T-cell (primary cell): ENCODE data around the gene LAMC3. TPM values are rescaled to one million over a fixed set of nuclear protein-coding genes. Genes with fewer than 3 reads are reported as not detected.
A peak's percentile ranks its signal among the peaks of the same experiment; 100 is the strongest.

Experiments
- ATAC-seq, 4 experiments: fragments of 200-7000 bp in 3 of 4; fragments of 150-1000 bp in 1 of 4; cut with Tn5 transposase; replicated peaks in 1 of 4; 1 replicate in 3 of 4; 2 replicates in 1 of 4; pipeline ENCODE4 v1.10.0; 2021; ENCODE audit warnings: moderate library complexity in 3 of 4, mild to moderate bottlenecking in 2 of 4, moderate number of reproducible peaks in 1 of 4
- CTCF ChIA-PET, 2 donors: fragments of 300-600 bp; sonication (Branson Sonifier 250); formaldehyde crosslinking; loops; one replicate each; lab custom pipeline; 2022; ENCODE audit warnings: antibody characterized with exemption in 2 of 2; lab: Charles Lee
- POLR2A ChIA-PET, 2 donors: fragments of 300-600 bp; sonication (Branson Sonifier 250); formaldehyde crosslinking; loops; one replicate each; lab custom pipeline; 2022; ENCODE audit warnings: antibody characterized with exemption in 2 of 2; lab: Charles Lee
- DNase-seq, 35 experiments: peaks; one replicate each; pipeline versions ENCODE4 v3.0.0 to v3.0.0-alpha.2; 2013 to 2023
- H3K27ac ChIP-seq: one replicate; pipeline ENCODE4 v1.5.1; 2013; ENCODE audit warnings: low read length
- H3K27me3 ChIP-seq, 2 experiments: replicated peaks in 1 of 2; 1 replicate in 1 of 2; 2 replicates in 1 of 2; pipeline versions ENCODE4 v1.6.1 to v1.7.0; 2013; ENCODE audit warnings: low read length in 1 of 2, mixed read lengths in 1 of 2; ENCODE audit not compliant: control insufficient read depth in 2 of 2, insufficient read depth in 2 of 2; ENCODE audit errors: extremely low read depth in 1 of 2
- H3K36me3 ChIP-seq, 2 donors: 1 replicate in 1 of 2; 2 replicates in 1 of 2; pipeline versions ENCODE4 v1.6.1 to v1.7.0; 2013; ENCODE audit warnings: low read length in 1 of 2; ENCODE audit not compliant: control insufficient read depth in 2 of 2, insufficient read depth in 1 of 2; ENCODE audit errors: extremely low read depth in 1 of 2
- H3K4me1 ChIP-seq, 2 experiments: 1 replicate in 1 of 2; 2 replicates in 1 of 2; pipeline versions ENCODE4 v1.6.1 to v1.7.0; 2013; ENCODE audit warnings: low read length in 2 of 2, mixed read lengths in 1 of 2; ENCODE audit not compliant: insufficient read depth in 2 of 2, control insufficient read depth in 1 of 2; ENCODE audit errors: extremely low read depth in 1 of 2
- H3K4me3 ChIP-seq, 2 donors: 1 replicate in 1 of 2; 2 replicates in 1 of 2; pipeline versions ENCODE4 v1.5.1 to v1.7.0; 2013; ENCODE audit warnings: mild to moderate bottlenecking in 2 of 2, low read length in 1 of 2, moderate library complexity in 1 of 2; ENCODE audit not compliant: control insufficient read depth in 1 of 2; ENCODE audit errors: extremely low read depth in 1 of 2
- H3K9me3 ChIP-seq: 2 replicates; pipeline ENCODE4 v1.7.0; 2013
- H3K27ac Mint-ChIP-seq, 2 donors: one replicate each; pipeline ENCODE4 v1.8.0; 2020 to 2021; ENCODE audit warnings: mild to moderate bottlenecking in 2 of 2, mixed read lengths in 2 of 2
- H3K27me3 Mint-ChIP-seq, 2 donors: one replicate each; pipeline ENCODE4 v1.8.0; 2021 to 2022; ENCODE audit warnings: mixed read lengths in 2 of 2
- H3K36me3 Mint-ChIP-seq: one replicate; pipeline ENCODE4 v1.8.0; 2021; ENCODE audit warnings: mixed read lengths
- H3K4me1 Mint-ChIP-seq, 3 donors: one replicate each; pipeline ENCODE4 v1.8.0; 2020 to 2022; ENCODE audit warnings: mixed read lengths in 3 of 3, mild to moderate bottlenecking in 1 of 3
- H3K4me3 Mint-ChIP-seq, 3 donors: one replicate each; pipeline ENCODE4 v1.8.0; 2020 to 2022; ENCODE audit warnings: mild to moderate bottlenecking in 3 of 3, mixed read lengths in 3 of 3, moderate library complexity in 3 of 3
- H3K9me3 Mint-ChIP-seq, 3 donors: one replicate each; pipeline ENCODE4 v1.8.0; 2020 to 2022; ENCODE audit warnings: mixed read lengths in 3 of 3
- WGBS: methylation state at CpG from one replicate; pipeline ENCODE4 v1.1.5; 2013; ENCODE audit warnings: missing lambda C conversion rate; ENCODE audit not compliant: insufficient coverage; 5-methylcytosine and 5-hydroxymethylcytosine counted together
- total RNA-seq, 35 experiments: library from RNA in 6 of 35; stranded (reverse) in 6 of 35; fragments of 120-200 nt in 1 of 35; gene quantifications; one replicate each; pipeline versions ENCODE4 v1.2.1 to v1.2.4 and lab custom pipeline; 2013 to 2026

Gene LAMC3
- total RNA-seq, 5 donors from 2014 or later (not counting 1 experiment from before 2014, with no cell fraction given): 0.35 to 3.7 (median 1.8) TPM

- H3K4me1 ChIP-seq: peaks cover 0 to 6% of the 10 kb centered on the region in 2 experiments
- peaks cover 2 to 41% of the 10 kb centered on the region in 2 experiments for H3K27me3 ChIP-seq
- no peaks in the 10 kb centered on the region for H3K36me3 ChIP-seq
- WGBS: 84% methylated on average over 18 of the region's 19 CpGs
- H3K4me3 ChIP-seq: no peak overlapping the region
- Mint-ChIP-seq H3K36me3 (no peaks in the 10 kb centered on the region), H3K4me1 (peaks cover 4 to 6% (median 6%) of the 10 kb centered on the region in 3 donors), H3K27ac (no peak overlapping the region), H3K27me3 (peaks cover 11 to 30% of the 10 kb centered on the region in 2 donors), H3K9me3 (no peaks in the 10 kb centered on the region), H3K4me3 (no peak overlapping the region)
- ATAC-seq: no peak
- no peaks in the 10 kb centered on the region for H3K9me3 ChIP-seq
- ChIA-PET CTCF (no interaction called here), POLR2A (no interaction called here)
- DNase-seq: no peak
- H3K27ac ChIP-seq: no peak overlapping the region
Measured at GRCh38 chr9:131091352-131091992, 82.5 kb downstream of the LAMC3 start.

- H3K9me3 Mint-ChIP-seq: no peaks in the 10 kb centered on the region
- no peaks in the 10 kb centered on the region for H3K36me3 Mint-ChIP-seq
- DNase-seq (no peak), ATAC-seq (no peak)
- no peaks in the 10 kb centered on the region for H3K9me3 ChIP-seq
- CTCF ChIA-PET: no interaction called here
- H3K4me1 Mint-ChIP-seq: peaks cover 4 to 7% (median 6%) of the 10 kb centered on the region in 3 donors
- H3K27ac Mint-ChIP-seq: no peak overlapping the region
- peaks cover 0 to 12% of the 10 kb centered on the region in 2 experiments for H3K4me1 ChIP-seq
- H3K4me3 ChIP-seq: no peak overlapping the region
- no peaks in the 10 kb centered on the region for H3K36me3 ChIP-seq
- POLR2A ChIA-PET: no interaction called here
- H3K27me3 Mint-ChIP-seq: peaks cover 13 to 32% of the 10 kb centered on the region in 2 donors
- peaks cover 2 to 43% of the 10 kb centered on the region in 2 experiments for H3K27me3 ChIP-seq
- 68% methylated on average over 6 of the region's 6 CpGs for WGBS
- H3K4me3 Mint-ChIP-seq: no peak overlapping the region
- no peak overlapping the region for H3K27ac ChIP-seq
Measured at GRCh38 chr9:131092030-131092429, 83.1 kb downstream of the LAMC3 start.

GRCh38 chr9:131092548-131093440 is 83.8 kb downstream of the LAMC3 start:
- ChIA-PET CTCF (no interaction called here), POLR2A (no interaction called here)
- Mint-ChIP-seq H3K27ac (no peak overlapping the region), H3K4me3 (no peak overlapping the region), H3K9me3 (no peaks in the 10 kb centered on the region), H3K4me1 (peaks cover 9 to 13% (median 10%) of the 10 kb centered on the region in 3 donors), H3K27me3 (peaks cover 20 to 40% of the 10 kb centered on the region in 2 donors), H3K36me3 (no peaks in the 10 kb centered on the region)
- Histone ChIP-seq H3K36me3 (no peaks in the 10 kb centered on the region), H3K4me1 (peaks cover 0 to 12% of the 10 kb centered on the region in 2 experiments), H3K27ac (no peak overlapping the region), H3K4me3 (no peak overlapping the region), H3K27me3 (peaks cover 2 to 45% of the 10 kb centered on the region in 2 experiments), H3K9me3 (no peaks in the 10 kb centered on the region)
- no peak for DNase-seq
- ATAC-seq: no peak
- WGBS: 89% methylated on average over 21 of the region's 24 CpGs

DNA sequence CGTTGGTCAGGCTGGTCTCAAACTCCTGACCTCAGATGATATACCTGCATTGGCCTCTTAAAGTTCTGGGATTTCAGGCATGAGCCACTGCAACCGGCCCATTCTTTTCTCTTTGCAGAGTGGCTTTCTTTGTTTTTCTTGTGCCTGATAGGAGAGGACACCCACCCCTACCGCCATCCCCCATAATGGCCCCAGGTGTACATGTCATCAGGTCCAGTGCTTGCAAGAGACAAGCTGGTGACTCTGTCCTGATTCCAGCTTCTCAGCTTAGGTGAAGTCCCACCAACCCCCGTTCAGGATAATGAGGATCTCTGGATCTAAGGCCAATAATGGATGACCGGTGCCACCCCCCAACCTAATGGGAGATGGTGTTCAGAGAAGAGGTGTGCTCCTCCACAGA is 85.0 kb downstream of the LAMC3 start:
- Mint-ChIP-seq H3K4me1 (peaks cover 9 to 13% (median 10%) of the 10 kb centered on the region in 3 donors), H3K27ac (no peak overlapping the region), H3K36me3 (no peaks in the 10 kb centered on the region), H3K9me3 (no peaks in the 10 kb centered on the region), H3K4me3 (no peak overlapping the region), H3K27me3 (peaks cover 20 to 51% of the 10 kb centered on the region in 2 donors)
- ChIA-PET CTCF (interaction anchor here in 1 of 2 donors (0.7 kb wide), 1 partner anchor 1080 kb away, joined by 3 read pairs; no protein-coding TSS in a partner anchor), POLR2A (no interaction called here)
- ATAC-seq: no peak
- no peaks in the 10 kb centered on the region for H3K9me3 ChIP-seq
- WGBS: 100% methylated on average over 1 of the region's 5 CpGs
- peaks cover 0 to 12% of the 10 kb centered on the region in 2 experiments for H3K4me1 ChIP-seq
- no peak for DNase-seq
- no peak overlapping the region for H3K27ac ChIP-seq
- no peaks in the 10 kb centered on the region for H3K36me3 ChIP-seq
- H3K27me3 ChIP-seq: peaks cover 2 to 49% of the 10 kb centered on the region in 2 experiments
- H3K4me3 ChIP-seq: no peak overlapping the region

DNA sequence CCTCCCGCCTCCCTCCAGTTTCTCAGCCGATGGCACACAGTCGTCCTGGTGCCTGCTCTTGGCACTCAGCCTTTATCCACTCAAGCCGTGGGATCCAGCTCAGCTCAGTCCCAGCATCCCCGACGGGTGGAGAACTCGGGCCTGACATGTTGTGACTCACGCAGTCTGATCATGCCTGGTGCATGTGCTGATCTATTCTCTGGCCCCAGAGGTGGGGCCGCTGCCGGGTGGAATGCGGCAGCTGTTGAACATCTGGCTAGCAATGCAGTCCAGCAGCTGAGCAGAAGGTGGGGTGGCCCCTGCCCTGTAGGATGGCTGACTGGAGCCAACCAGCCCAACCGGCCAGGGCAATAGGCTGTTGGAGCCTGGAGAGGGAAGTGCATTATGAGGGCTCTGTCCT is 85.6 kb downstream of the LAMC3 start:
- WGBS: 96% methylated on average over 9 of the region's 12 CpGs
- Histone ChIP-seq H3K9me3 (no peaks in the 10 kb centered on the region), H3K36me3 (no peaks in the 10 kb centered on the region), H3K4me3 (no peak overlapping the region), H3K27me3 (peaks cover 2 to 49% of the 10 kb centered on the region in 2 experiments), H3K27ac (no peak overlapping the region), H3K4me1 (peaks cover 0 to 12% of the 10 kb centered on the region in 2 experiments)
- no peaks in the 10 kb centered on the region for H3K36me3 Mint-ChIP-seq
- DNase-seq (no peak), ATAC-seq (no peak)
- H3K27me3 Mint-ChIP-seq: peaks cover 20 to 53% of the 10 kb centered on the region in 2 donors
- H3K4me1 Mint-ChIP-seq: peaks cover 9 to 13% (median 10%) of the 10 kb centered on the region in 3 donors
- ChIA-PET POLR2A (no interaction called here), CTCF (interaction anchor here in 1 of 2 donors (0.7 kb wide), 1 partner anchor 1079 kb away, joined by 3 read pairs; no protein-coding TSS in a partner anchor)
- H3K4me3 Mint-ChIP-seq: no peak overlapping the region
- H3K27ac Mint-ChIP-seq: no peak overlapping the region
- H3K9me3 Mint-ChIP-seq: no peaks in the 10 kb centered on the region

GRCh38 chr9:131095666-131096268 is 86.8 kb downstream of the LAMC3 start:
- CTCF ChIA-PET: interaction anchor here in 1 of 2 donors (0.6 kb wide), 1 partner anchor 18 kb away, joined by 9 read pairs; no protein-coding TSS in a partner anchor
- Mint-ChIP-seq H3K27ac (peak overlapping the region in 1 of 2 donors; percentile 40), H3K9me3 (no peaks in the 10 kb centered on the region), H3K36me3 (no peaks in the 10 kb centered on the region), H3K4me3 (peak overlapping the region; percentile 63 to 69 (median 67)), H3K4me1 (peaks cover 9 to 13% (median 10%) of the 10 kb centered on the region in 3 donors), H3K27me3 (peaks cover 20 to 53% of the 10 kb centered on the region in 2 donors)
- peaks cover 2 to 53% of the 10 kb centered on the region in 2 experiments for H3K27me3 ChIP-seq
- POLR2A ChIA-PET: no interaction called here
- no peaks in the 10 kb centered on the region for H3K36me3 ChIP-seq
- no peak overlapping the region for H3K27ac ChIP-seq
- WGBS: 66% methylated on average over 7 of the region's 16 CpGs
- H3K9me3 ChIP-seq: no peaks in the 10 kb centered on the region
- no peak for DNase-seq
- H3K4me3 ChIP-seq: peak overlapping the region in 1 of 2 donors; percentile 25
- ATAC-seq: no peak
- H3K4me1 ChIP-seq: peaks cover 0 to 12% of the 10 kb centered on the region in 2 experiments
